Fibroblast of skin of abdomen (primary cell): ENCODE measurements around the gene TENM4.
"Not testable (repeated sequence)": the region's sequence is repeated elsewhere in the genome, so short reads cannot be mapped to it uniquely, and the experiment has no call there.

Experiments
- DNase-seq: peaks from one replicate; pipeline ENCODE4 v3.0.0-alpha.2; 2013

Gene TENM4

DNA sequence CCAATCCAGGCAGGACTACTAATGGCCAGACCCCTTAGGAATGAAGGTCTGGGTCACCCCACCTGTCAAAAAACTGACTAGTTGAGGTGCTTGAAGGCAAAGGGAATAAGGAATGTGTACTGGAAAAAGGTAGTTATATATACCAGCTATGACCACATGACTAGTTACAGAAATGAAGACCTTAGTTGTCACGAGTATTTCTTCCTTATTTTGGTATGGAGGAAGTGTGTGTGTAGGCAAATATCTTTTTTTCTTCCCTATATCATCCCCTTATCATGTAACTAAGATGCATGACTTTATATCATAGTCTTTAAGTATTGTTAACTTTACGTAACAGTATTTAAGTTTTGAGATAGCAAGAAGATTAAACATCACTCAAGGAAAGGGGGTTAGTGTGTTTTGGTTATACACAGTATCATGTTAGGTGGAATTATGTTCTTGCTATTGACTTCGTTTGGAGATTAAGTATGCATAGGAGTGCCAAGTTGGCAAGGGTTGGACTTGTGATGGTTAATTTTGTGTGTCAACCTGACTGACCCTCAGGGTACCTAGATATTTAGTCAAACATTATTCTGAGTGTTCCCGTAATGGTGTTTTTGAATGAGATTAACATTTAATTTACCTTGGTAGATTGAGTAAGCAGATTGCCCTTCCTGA, 828.0 kb downstream of the TENM4 start:
- DNase-seq: no peak

DNA sequence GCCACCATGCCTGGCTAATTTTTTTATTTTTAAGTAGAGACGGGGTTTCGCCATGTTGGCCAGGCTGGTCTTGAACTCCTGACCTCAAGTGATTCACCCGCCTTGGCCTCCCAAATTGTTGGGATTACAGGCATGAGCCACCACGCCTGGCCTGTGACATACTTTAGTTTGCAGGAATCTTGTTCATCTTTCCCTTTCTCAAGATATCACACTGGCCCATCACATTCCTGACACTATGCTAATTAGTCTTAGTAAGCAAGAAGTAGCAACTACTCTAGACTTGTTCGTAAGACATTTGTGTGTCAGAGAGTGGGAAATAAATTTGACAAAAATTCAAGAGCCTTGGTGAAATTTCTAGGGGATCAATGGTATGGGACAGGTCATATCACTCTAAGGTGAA, 831.5 kb downstream of the TENM4 start:
- not testable (repeated sequence) for DNase-seq

DNA sequence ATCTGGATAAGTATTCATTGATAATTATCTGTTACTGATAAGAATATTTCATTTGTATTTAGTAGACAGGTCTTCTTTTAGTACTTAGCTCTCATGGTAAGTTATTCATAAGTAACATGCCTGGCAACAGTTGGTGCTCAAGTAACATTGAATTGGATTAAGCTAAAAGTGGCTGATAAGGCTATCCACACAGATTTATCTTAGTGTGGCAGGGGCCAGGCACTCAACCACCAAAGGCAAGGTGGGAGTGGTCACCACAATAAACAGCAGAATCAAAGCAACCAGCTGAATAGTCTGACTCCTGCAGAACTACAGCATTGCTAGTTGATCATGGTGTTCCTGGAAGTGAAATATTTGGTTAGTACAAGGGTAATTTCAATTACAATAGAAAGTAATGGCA, 833.1 kb downstream of the TENM4 start:
- no peak for DNase-seq

DNA sequence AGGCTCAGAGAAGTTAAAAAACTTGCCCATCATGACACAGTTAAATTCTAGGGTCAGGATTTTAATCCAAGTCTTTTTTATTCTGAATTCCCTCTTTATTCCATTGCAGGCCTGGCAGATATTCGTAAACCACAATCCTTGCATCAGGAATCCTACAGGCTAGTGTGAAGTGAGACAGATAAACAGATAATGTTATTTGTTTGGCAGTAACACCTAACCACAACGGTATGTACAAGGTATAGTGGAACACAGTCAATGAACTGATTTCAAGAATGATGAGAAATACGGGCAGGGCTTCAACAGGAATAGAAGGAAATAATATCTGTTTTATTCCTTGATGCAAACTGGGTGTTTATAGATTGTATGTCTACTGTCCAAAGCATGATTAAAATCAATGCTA, 834.2 kb downstream of the TENM4 start:
- DNase-seq: no peak

DNA sequence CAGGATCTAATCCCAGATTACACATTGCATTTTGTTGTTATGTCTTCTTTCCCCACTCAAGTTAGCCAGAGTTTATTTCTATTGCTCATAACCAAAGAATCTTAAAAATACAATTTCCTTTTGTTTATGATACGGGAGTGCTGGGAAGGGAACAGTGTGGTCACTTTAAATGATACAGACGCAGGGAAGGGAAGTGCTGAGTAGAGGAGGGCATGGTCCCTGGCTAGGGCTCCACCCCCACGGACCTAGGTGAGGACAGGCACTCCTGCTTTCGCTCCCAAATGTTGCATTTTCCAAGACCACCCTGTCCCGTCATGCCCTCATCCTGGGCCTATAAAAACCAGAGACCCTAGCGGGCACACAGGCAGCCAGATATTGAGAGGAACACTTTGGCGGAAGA, 835.5 kb downstream of the TENM4 start:
- DNase-seq: no peak

- DNase-seq: no peak
Observed at GRCh38 chr11:78603792-78604191, 837.0 kb downstream of the TENM4 start.
